Adrenal gland (tissue), 5 donors: ENCODE data around the gene C6orf15.

ENCODE experiments used
- CTCF ChIP-seq, 6 experiments: fragments of 450-650 bp in 4 of 6; fragments of 200-600 bp in 2 of 6; sonication (generic) in 1 of 6; IDR thresholded peaks; 1 replicate in 5 of 6; 2 replicates in 1 of 6; pipeline versions ENCODE4 v1.5.1 to v1.8.0; 2016 to 2021; ENCODE audit warnings: antibody characterized with exemption in 6 of 6, mild to moderate bottlenecking in 2 of 6, moderate library complexity in 1 of 6
- POLR2A ChIP-seq, 2 donors: fragments of 450-650 bp; IDR thresholded peaks; one replicate each; pipeline ENCODE4 v1.6.1; 2017; ENCODE audit warnings: antibody characterized with exemption in 2 of 2, mild to moderate bottlenecking in 2 of 2, moderate library complexity in 1 of 2
- donor health status: DM: no; HTN: no; CAD: no.

- peak; percentile 58 to 84 (median 62) for TF ChIP-seq CTCF (IDR thresholded peaks at IDR 0.05)
- TF ChIP-seq POLR2A (IDR thresholded peaks at IDR 0.05) = no peak
Measured at GRCh38 chr6:31128093-31128676, 15.8 kb upstream of the C6orf15 start.
